GM12801 (cell line): ENCODE measurements around the gene BATF.

ENCODE experiments used
- CTCF ChIP-seq: IDR thresholded peaks from one replicate; pipeline ENCODE4 v1.5.1; 2011; ENCODE audit warnings: control low read depth; ENCODE audit not compliant: insufficient read length; ENCODE audit errors: extremely low read depth

Gene BATF

GRCh38 chr14:75519826-75520728 is 2.2 kb upstream of the BATF start:
- TF ChIP-seq CTCF = no peak

- no peak for TF ChIP-seq CTCF
Measured at GRCh38 chr14:75520852-75521251, 1.4 kb upstream of the BATF start.

- no peak for TF ChIP-seq CTCF
Measured at GRCh38 chr14:75521415-75522199, 662 bp upstream of the BATF start.

GRCh38 chr14:75522983-75523318 is 682 bp downstream of the BATF start:
- no peak for TF ChIP-seq CTCF

GRCh38 chr14:75523771-75524171 is 1.5 kb downstream of the BATF start:
- no peak for TF ChIP-seq CTCF

- no peak for TF ChIP-seq CTCF
Measured at GRCh38 chr14:75525969-75526368, 3.7 kb downstream of the BATF start.

GRCh38 chr14:75527449-75528163 is 5.3 kb downstream of the BATF start:
- TF ChIP-seq CTCF = no peak
